ENCODE results near the gene SNX8.

Gene SNX8

DNA sequence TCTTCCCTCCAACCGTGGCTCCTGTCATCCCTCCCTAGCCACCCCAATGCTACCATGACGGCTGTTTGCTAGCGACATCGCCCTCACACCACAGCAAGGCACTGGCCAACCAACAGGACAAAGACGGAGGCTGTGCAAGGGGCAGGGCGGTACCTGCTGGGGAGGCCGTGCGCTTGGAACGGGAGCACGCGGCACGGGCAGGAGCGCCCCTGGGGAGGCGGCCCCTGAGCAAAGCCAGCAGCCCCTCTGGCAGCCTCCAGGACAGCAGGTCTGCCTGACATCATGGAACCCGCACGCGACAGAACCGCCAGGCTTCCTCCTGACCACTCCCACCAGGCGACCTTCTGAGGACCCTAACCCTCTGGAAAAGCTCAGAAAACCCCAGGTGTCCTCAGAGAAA is 94.2 kb downstream of the SNX8 start:
- DNase-seq (ENCODE audit: low read depth) = no peak
- no peak for TF ChIP-seq CTCF (conservative IDR thresholded peaks at IDR 0.05; ENCODE audit: low read length)
- no peak overlapping the region for H3K4me3 ChIP-seq (ENCODE audit: low read length)

GRCh38 chr7:2219606-2220005 is 94.6 kb downstream of the SNX8 start:
- no peak for TF ChIP-seq CTCF (conservative IDR thresholded peaks at IDR 0.05; ENCODE audit: low read length)
- no peak overlapping the region for H3K4me3 ChIP-seq (ENCODE audit: low read length)
- no peak for DNase-seq (ENCODE audit: low read depth)

DNA sequence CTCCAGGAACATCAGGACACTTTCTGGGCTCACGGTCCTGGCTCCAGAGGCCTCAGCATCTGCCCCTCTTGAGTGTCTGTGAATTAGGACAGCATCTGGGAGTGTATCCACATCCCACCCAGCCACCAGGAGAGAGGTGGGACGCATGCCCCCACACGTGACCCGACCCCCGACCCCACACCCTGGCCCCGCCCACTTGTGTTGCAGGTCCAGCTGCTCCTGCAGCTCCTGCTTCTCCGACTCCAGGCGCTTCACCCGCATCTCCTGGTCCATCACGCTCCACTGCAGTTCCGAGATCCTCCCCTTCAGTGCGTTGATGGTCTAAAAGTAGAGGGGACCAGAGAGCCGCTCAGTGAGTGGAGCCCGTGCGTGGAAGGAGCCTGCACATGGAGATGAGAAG is 95.1 kb downstream of the SNX8 start:
- no peak for DNase-seq (ENCODE audit: low read depth)
- no peak overlapping the region for H3K4me3 ChIP-seq (ENCODE audit: low read length)
- no peak for TF ChIP-seq CTCF (conservative IDR thresholded peaks at IDR 0.05; ENCODE audit: low read length)

GRCh38 chr7:2218444-2218785 is 95.8 kb downstream of the SNX8 start:
- DNase-seq (ENCODE audit: low read depth) = no peak
- TF ChIP-seq CTCF (conservative IDR thresholded peaks at IDR 0.05; ENCODE audit: low read length) = no peak
- H3K4me3 ChIP-seq (ENCODE audit: low read length) = no peak overlapping the region

DNA sequence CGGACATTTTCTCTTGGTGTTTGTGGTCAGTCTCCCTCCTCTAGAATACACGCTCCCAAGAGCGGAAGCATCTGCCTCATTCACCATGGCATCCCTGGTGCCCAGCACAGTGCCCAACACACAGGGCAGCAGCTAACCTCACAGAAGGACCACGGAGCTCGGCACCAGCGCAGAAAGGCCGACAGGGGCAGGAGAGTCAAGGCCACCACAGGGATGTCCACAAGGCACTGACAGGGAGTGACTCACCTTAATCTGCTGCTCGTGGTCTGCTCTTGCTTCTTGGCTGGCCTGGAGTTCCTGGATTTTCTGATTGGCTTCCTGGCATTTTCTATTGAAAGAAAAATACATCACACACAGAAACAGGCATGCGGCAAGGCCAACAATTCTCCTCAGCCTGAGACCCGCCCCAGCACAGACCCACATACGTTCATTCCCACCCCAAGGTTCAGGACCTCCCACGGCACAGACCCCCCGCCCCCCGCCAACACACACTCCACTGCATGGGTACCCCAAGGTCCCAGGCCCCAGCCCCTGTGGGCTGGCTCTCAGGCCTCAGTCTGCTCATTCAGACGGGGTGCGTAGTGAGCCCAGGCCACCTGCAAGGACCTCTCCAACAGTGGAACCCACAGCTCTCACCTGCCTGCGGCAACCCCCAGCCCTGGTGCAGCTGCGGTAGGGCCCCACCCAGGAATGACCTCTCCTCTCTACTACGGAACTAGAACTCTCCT is 96.4 kb downstream of the SNX8 start:
- no peak for DNase-seq (ENCODE audit: low read depth)
- no peak overlapping the region for H3K4me3 ChIP-seq (ENCODE audit: low read length)

DNA sequence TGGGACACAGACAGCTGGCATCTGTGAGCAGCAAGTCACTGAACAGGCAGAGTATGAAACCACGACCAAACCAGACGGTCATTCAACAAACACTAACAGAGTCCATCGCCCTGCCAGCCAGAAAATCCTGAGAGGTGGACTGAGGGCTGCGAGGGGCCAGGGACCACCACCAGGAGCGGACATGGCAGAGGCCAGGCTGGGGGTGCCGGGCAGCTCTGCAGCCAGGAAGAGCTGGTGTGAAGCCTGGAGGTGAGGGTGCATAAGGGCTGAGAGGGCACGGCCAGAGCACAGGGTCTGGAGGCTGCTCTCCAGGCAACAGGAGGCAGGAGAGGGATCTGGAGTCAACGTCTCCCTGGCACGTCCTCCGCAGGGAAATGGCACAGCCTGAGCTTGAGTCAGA is 97.0 kb downstream of the SNX8 start:
- no peak for TF ChIP-seq CTCF (conservative IDR thresholded peaks at IDR 0.05; ENCODE audit: low read length)
- no peak overlapping the region for H3K4me3 ChIP-seq (ENCODE audit: low read length)
- DNase-seq (ENCODE audit: low read depth) = no peak

More for the DNA sequence above, 96.4 kb downstream of the SNX8 start:
- no peak for TF ChIP-seq CTCF (conservative IDR thresholded peaks at IDR 0.05; ENCODE audit: low read length)

DNA sequence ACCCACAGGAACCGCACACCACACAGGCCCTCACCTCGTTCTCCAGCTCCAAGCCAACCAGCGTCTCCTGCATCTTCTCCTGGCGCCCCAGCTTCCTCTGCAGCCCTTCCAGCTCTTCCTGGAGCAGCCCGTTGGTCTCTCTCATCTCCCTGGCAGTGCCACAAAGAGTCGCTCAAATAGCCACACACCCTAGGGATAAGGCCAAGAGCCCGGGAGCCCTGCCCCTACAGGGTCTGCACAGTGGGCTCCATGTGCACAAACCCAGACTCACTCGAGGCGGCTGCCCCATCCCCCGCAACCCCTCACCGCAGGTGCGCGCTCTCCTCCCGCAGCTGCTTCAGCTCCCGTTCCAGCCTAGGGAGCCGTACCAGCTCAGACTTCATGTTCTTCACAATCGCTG is 98.4 kb downstream of the SNX8 start:
- no peak for TF ChIP-seq CTCF (conservative IDR thresholded peaks at IDR 0.05; ENCODE audit: low read length)
- H3K4me3 ChIP-seq (ENCODE audit: low read length) = no peak overlapping the region
- DNase-seq (ENCODE audit: low read depth) = no peak

All from AG10803 (cell line).